ENCODE data around the gene YOD1. TPM values are rescaled to one million over a fixed set of nuclear protein-coding genes. Genes with fewer than 3 reads are reported as not detected.

Gene YOD1
- total RNA-seq, 2 experiments from 2014 or later = 5.3 to 6.0 TPM

- Mint-ChIP-seq H3K27ac (no peak overlapping the region), H3K27me3 (peaks cover 15% of the 10 kb centered on the region), H3K4me1 (no peaks in the 10 kb centered on the region), H3K36me3 (ENCODE audit: low read depth) (no peaks in the 10 kb centered on the region), H3K4me3 (no peak overlapping the region), H3K9me3 (ENCODE audit: low read depth) (no peaks in the 10 kb centered on the region)
- no peak for ATAC-seq
- DNase-seq = no peak
- ChIA-PET CTCF (interaction anchor here (0.7 to 1.4 kb wide), 6 partner anchors 9 to 82 kb away, joined by 3 read pairs; no protein-coding TSS in a partner anchor), POLR2A (no interaction called here)
- intact Hi-C loops (cut with DNase I, micrococcal nuclease) = no loop called here
Measured at GRCh38 chr1:207033302-207033701, 17.7 kb downstream of the YOD1 start.

DNA sequence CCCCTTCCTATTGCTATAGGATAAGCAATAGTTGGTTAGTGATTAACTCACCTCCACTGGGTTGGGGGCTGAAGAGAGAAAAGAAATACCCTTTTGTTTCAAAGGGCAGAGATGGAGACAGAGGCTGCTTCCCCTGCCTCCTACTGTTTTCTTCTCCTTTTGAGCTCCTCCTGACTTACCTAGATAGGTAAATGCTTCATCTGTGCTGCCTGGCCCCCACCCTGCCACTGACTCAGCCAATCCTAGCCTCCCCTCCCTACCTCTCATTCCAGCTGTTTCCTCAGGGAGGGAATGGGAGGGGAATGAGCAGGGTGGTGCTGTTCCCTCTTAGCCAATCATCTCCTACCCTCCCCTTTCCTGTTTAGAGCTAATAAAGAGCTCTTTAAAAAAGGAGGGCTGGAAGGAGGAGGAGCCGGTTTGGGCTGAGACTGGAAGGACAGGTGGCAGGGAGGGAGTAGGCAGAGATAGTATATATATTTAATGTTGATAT lies 18.4 kb downstream of the YOD1 start, which contains the start of gene C1orf116:
TSS of gene C1orf116 (minus strand) at position 229 of the 490 bp plus-strand sequence. CDS start 5,158 bp downstream, outside the sequence.
- no peak for ATAC-seq
- no peaks in the 10 kb centered on the region for H3K4me1 Mint-ChIP-seq
- ChIA-PET CTCF (interaction anchor here (0.6 to 1.4 kb wide), 4 partner anchors 39 to 81 kb away, joined by 3 read pairs; no protein-coding TSS in a partner anchor), POLR2A (no interaction called here)
- no peak for DNase-seq
- H3K9me3 Mint-ChIP-seq (ENCODE audit: low read depth) = no peaks in the 10 kb centered on the region
- H3K36me3 Mint-ChIP-seq (ENCODE audit: low read depth) = no peaks in the 10 kb centered on the region
- H3K27me3 Mint-ChIP-seq = peaks cover 15% of the 10 kb centered on the region
- intact Hi-C loops (cut with DNase I, micrococcal nuclease) = no loop called here
- no peak within 1 kb of the TSS for H3K27ac Mint-ChIP-seq
- no peak within 1 kb of the TSS for H3K4me3 Mint-ChIP-seq

- no peak for ATAC-seq
- Mint-ChIP-seq H3K4me1 (no peaks in the 10 kb centered on the region), H3K36me3 (ENCODE audit: low read depth) (no peaks in the 10 kb centered on the region), H3K9me3 (ENCODE audit: low read depth) (no peaks in the 10 kb centered on the region), H3K27me3 (peaks cover 20% of the 10 kb centered on the region), H3K4me3 (no peak overlapping the region), H3K27ac (no peak overlapping the region)
- no peak for DNase-seq
- intact Hi-C loops (cut with DNase I, micrococcal nuclease) = no loop called here
- ChIA-PET POLR2A (no interaction called here), CTCF (no interaction called here)
Measured at GRCh38 chr1:207031632-207032264, 19.3 kb downstream of the YOD1 start.

GRCh38 chr1:207031016-207031415 lies 20.0 kb downstream of the YOD1 start:
- H3K9me3 Mint-ChIP-seq (ENCODE audit: low read depth) = no peaks in the 10 kb centered on the region
- ChIA-PET CTCF (interaction anchor here (0.5 to 2.6 kb wide), 4 partner anchors 10 to 393 kb away, joined by 3 to 10 read pairs (median 4); no protein-coding TSS in a partner anchor), POLR2A (no interaction called here)
- no peak overlapping the region for H3K4me3 Mint-ChIP-seq
- no peak for DNase-seq
- intact Hi-C loops (cut with DNase I, micrococcal nuclease) = no loop called here
- no peaks in the 10 kb centered on the region for H3K4me1 Mint-ChIP-seq
- no peak overlapping the region for H3K27ac Mint-ChIP-seq
- no peak for ATAC-seq
- peaks cover 23% of the 10 kb centered on the region for H3K27me3 Mint-ChIP-seq
- H3K36me3 Mint-ChIP-seq (ENCODE audit: low read depth) = no peaks in the 10 kb centered on the region

GRCh38 chr1:207030522-207031009 lies 20.4 kb downstream of the YOD1 start:
- CTCF ChIA-PET = interaction anchor here (0.6 to 2.6 kb wide), 5 partner anchors 9 to 931 kb away, joined by 3 to 10 read pairs (median 4); no protein-coding TSS in a partner anchor
- H3K4me3 Mint-ChIP-seq = no peak overlapping the region
- peaks cover 23% of the 10 kb centered on the region for H3K27me3 Mint-ChIP-seq

GRCh38 chr1:207029701-207030521 lies 21.1 kb downstream of the YOD1 start:
- CTCF ChIA-PET = interaction anchor here (0.6 to 2.6 kb wide), 8 partner anchors 8 to 932 kb away, joined by 3 to 10 read pairs (median 3); no protein-coding TSS in a partner anchor
- peaks cover 23% of the 10 kb centered on the region for H3K27me3 Mint-ChIP-seq
- POLR2A ChIA-PET = interaction anchor here (0.6 kb wide), 1 partner anchor 8 kb away, joined by 3 read pairs; no protein-coding TSS in a partner anchor
- H3K9me3 Mint-ChIP-seq (ENCODE audit: low read depth) = no peaks in the 10 kb centered on the region
- intact Hi-C loops (cut with DNase I, micrococcal nuclease) = no loop called here
- no peaks in the 10 kb centered on the region for H3K4me1 Mint-ChIP-seq
- H3K4me3 Mint-ChIP-seq = no peak overlapping the region
- no peak for ATAC-seq
- no peak for DNase-seq
- H3K27ac Mint-ChIP-seq = no peak overlapping the region
- H3K36me3 Mint-ChIP-seq (ENCODE audit: low read depth) = no peaks in the 10 kb centered on the region

More at GRCh38 chr1:207030522-207031009, 20.4 kb downstream of the YOD1 start:
- ATAC-seq = no peak
- POLR2A ChIA-PET = no interaction called here
- H3K9me3 Mint-ChIP-seq (ENCODE audit: low read depth) = no peaks in the 10 kb centered on the region
- intact Hi-C loops (cut with DNase I, micrococcal nuclease) = no loop called here
- H3K36me3 Mint-ChIP-seq (ENCODE audit: low read depth) = no peaks in the 10 kb centered on the region
- H3K27ac Mint-ChIP-seq = no peak overlapping the region
- DNase-seq = no peak
- H3K4me1 Mint-ChIP-seq = no peaks in the 10 kb centered on the region

GRCh38 chr1:207028884-207029650 lies 21.9 kb downstream of the YOD1 start:
- no peak overlapping the region for H3K4me3 Mint-ChIP-seq
- H3K4me1 Mint-ChIP-seq = peaks cover 4% of the 10 kb centered on the region

GRCh38 chr1:207027921-207028320 lies 23.1 kb downstream of the YOD1 start:
- H3K27me3 Mint-ChIP-seq = peaks cover 20% of the 10 kb centered on the region
- intact Hi-C loops (cut with DNase I, micrococcal nuclease) = no loop called here
- H3K4me3 Mint-ChIP-seq = no peak overlapping the region
- ChIA-PET POLR2A (no interaction called here), CTCF (interaction anchor here (0.6 kb wide), 1 partner anchor 101 kb away, joined by 3 read pairs; no protein-coding TSS in a partner anchor)
- DNase-seq = no peak
- no peaks in the 10 kb centered on the region for H3K9me3 Mint-ChIP-seq (ENCODE audit: low read depth)
- no peak for ATAC-seq
- no peaks in the 10 kb centered on the region for H3K36me3 Mint-ChIP-seq (ENCODE audit: low read depth)
- peaks cover 4% of the 10 kb centered on the region for H3K4me1 Mint-ChIP-seq
- H3K27ac Mint-ChIP-seq = no peak overlapping the region

More at GRCh38 chr1:207028884-207029650, 21.9 kb downstream of the YOD1 start:
- H3K27me3 Mint-ChIP-seq = peaks cover 22% of the 10 kb centered on the region
- H3K36me3 Mint-ChIP-seq (ENCODE audit: low read depth) = no peaks in the 10 kb centered on the region
- DNase-seq = no peak
- POLR2A ChIA-PET = interaction anchor here (0.6 kb wide), 1 partner anchor 9 kb away, joined by 3 read pairs; no protein-coding TSS in a partner anchor
- ATAC-seq = no peak
- CTCF ChIA-PET = interaction anchor here (0.6 to 2.6 kb wide), 4 partner anchors 10 to 374 kb away, joined by 3 to 10 read pairs (median 3); no protein-coding TSS in a partner anchor
- no peaks in the 10 kb centered on the region for H3K9me3 Mint-ChIP-seq (ENCODE audit: low read depth)
- intact Hi-C loops (cut with DNase I, micrococcal nuclease) = no loop called here
- H3K27ac Mint-ChIP-seq = no peak overlapping the region

GRCh38 chr1:207027206-207027777 lies 23.7 kb downstream of the YOD1 start:
- Mint-ChIP-seq H3K9me3 (ENCODE audit: low read depth) (no peaks in the 10 kb centered on the region), H3K36me3 (ENCODE audit: low read depth) (no peaks in the 10 kb centered on the region), H3K27ac (no peak overlapping the region), H3K4me3 (no peak overlapping the region), H3K27me3 (peaks cover 19% of the 10 kb centered on the region), H3K4me1 (peaks cover 4% of the 10 kb centered on the region)
- CTCF ChIA-PET = no interaction called here
- POLR2A ChIA-PET = no interaction called here
- intact Hi-C loops (cut with DNase I, micrococcal nuclease) = no loop called here
- DNase-seq = no peak
- no peak for ATAC-seq

DNA sequence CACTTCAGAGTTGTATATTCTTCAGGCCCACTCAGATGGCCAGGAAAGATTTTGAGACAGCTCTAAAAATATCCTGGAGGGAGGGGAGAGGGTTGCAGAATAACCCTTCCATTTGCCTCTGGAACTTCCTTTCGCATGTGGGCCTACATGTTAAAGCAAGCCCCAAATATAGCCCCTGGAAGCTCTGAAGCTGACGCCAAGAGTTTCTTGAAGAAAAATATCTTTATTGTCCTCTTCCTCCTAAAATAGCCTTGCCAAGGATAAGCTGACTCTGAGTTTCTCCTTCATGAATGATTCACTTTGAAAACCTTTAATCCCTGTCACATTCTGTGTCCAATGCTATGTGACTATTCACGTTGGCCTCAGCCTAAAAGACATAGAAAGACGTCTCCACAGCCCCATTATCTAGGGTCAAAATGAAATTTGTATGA lies 24.9 kb downstream of the YOD1 start:
- ChIA-PET CTCF (interaction anchor here (0.6 kb wide), 1 partner anchor 1627 kb away, joined by 3 read pairs; no protein-coding TSS in a partner anchor), POLR2A (no interaction called here)
- Mint-ChIP-seq H3K4me3 (no peak overlapping the region), H3K36me3 (ENCODE audit: low read depth) (no peaks in the 10 kb centered on the region), H3K27ac (no peak overlapping the region), H3K4me1 (peaks cover 4% of the 10 kb centered on the region), H3K27me3 (peaks cover 15% of the 10 kb centered on the region), H3K9me3 (ENCODE audit: low read depth) (no peaks in the 10 kb centered on the region)
- DNase-seq (no peak), ATAC-seq (no peak)
- intact Hi-C loops (cut with DNase I, micrococcal nuclease) = no loop called here
